Right lung (tissue), 10 donors: ENCODE measurements around the gene SLMAP. TPM values are rescaled to one million over a fixed set of nuclear protein-coding genes. Genes with fewer than 3 reads are reported as not detected.

Source experiments
- DNase-seq, 2 donors: peaks; one replicate each; pipeline ENCODE4 v3.0.0-alpha.2; 2013
- long read RNA-seq, 8 donors: transcript quantifications; one replicate each; lab custom pipeline, GENCODE V29; 2026
- polyA plus RNA-seq, 5 donors: library from polyadenylated mRNA; unstranded; fragments of 120-200 nt; gene quantifications; one replicate each; pipeline versions ENCODE4 v1.2.1 to v1.2.3, GENCODE V29; 2013; ENCODE audit warnings: inconsistent platforms in 1 of 5, low replicate concordance in 1 of 5; ENCODE audit not compliant: insufficient read length in 5 of 5, insufficient read depth in 1 of 5

The SLMAP gene
- 10 to 100 TPM; 32.6 to 57.5 (median 54.0) TPM for polyA plus RNA-seq
- long read RNA-seq, donor 1, partial matches to known transcripts = 0 of 1 reads
- long read RNA-seq, donor 1, other reads (novel, unspliced or antisense) = 0 of 1 reads
- long read RNA-seq, donor 2, partial matches to known transcripts = 0 of 2 reads
- long read RNA-seq, donor 2, other reads (novel, unspliced or antisense) = 0 of 2 reads
- long read RNA-seq, donor 3, partial matches to known transcripts = 0 of 1 reads
- long read RNA-seq, donor 3, other reads (novel, unspliced or antisense) = 0 of 1 reads
- long read RNA-seq, donor 4 = 0 reads
- long read RNA-seq, donor 5, partial matches to known transcripts = 5 of 8 reads
- long read RNA-seq, donor 5, other reads (novel, unspliced or antisense) = 0 of 8 reads
- long read RNA-seq, donor 6, partial matches to known transcripts = 8 of 11 reads
- long read RNA-seq, donor 6, other reads (novel, unspliced or antisense) = 0 of 11 reads
- long read RNA-seq, donor 7 = 0 reads
- long read RNA-seq, donor 8 = 0 reads

- peak; percentile 92 to 94 for DNase-seq
Measured at GRCh38 chr3:57755741-57756527, at the start of gene SLMAP. SLMAP (plus strand) TSS chr3:57756309; CDS start chr3:57757652, 1,343 bp downstream.

- no peak for DNase-seq
Measured at GRCh38 chr3:57706462-57706861, 49.6 kb upstream of the SLMAP start.

- no peak for DNase-seq
Measured at GRCh38 chr3:57709031-57709430, 47.1 kb upstream of the SLMAP start.

- DNase-seq = no peak
Measured at GRCh38 chr3:57709559-57709958, 46.5 kb upstream of the SLMAP start.

GRCh38 chr3:57715686-57716085 lies 40.4 kb upstream of the SLMAP start:
- DNase-seq = no peak

GRCh38 chr3:57717205-57717868 lies 38.8 kb upstream of the SLMAP start:
- no peak for DNase-seq

GRCh38 chr3:57718118-57718517 lies 38.0 kb upstream of the SLMAP start:
- no peak for DNase-seq

- peak in 1 of 2 donors; percentile 18 for DNase-seq
Measured at GRCh38 chr3:57726397-57726796, 29.7 kb upstream of the SLMAP start.

- no peak for DNase-seq
Measured at GRCh38 chr3:57727106-57727505, 29.0 kb upstream of the SLMAP start.

GRCh38 chr3:57729334-57730045 lies 26.6 kb upstream of the SLMAP start:
- no peak for DNase-seq

- no peak for DNase-seq
Measured at GRCh38 chr3:57730682-57731081, 25.4 kb upstream of the SLMAP start.

GRCh38 chr3:57731311-57731710 lies 24.8 kb upstream of the SLMAP start:
- no peak for DNase-seq

- no peak for DNase-seq
Measured at GRCh38 chr3:57733790-57734189, 22.3 kb upstream of the SLMAP start.

- no peak for DNase-seq
Measured at GRCh38 chr3:57735405-57735804, 20.7 kb upstream of the SLMAP start.

- no peak for DNase-seq
Measured at GRCh38 chr3:57737840-57738239, 18.3 kb upstream of the SLMAP start.

GRCh38 chr3:57738391-57738790 lies 17.7 kb upstream of the SLMAP start:
- DNase-seq = peak in 1 of 2 donors; percentile 36

- no peak for DNase-seq
Measured at GRCh38 chr3:57740027-57740426, 16.1 kb upstream of the SLMAP start.

- no peak for DNase-seq
Measured at GRCh38 chr3:57743496-57743895, 12.6 kb upstream of the SLMAP start.

- DNase-seq = no peak
Measured at GRCh38 chr3:57745101-57745500, 11.0 kb upstream of the SLMAP start.

GRCh38 chr3:57746156-57747010 lies 9.7 kb upstream of the SLMAP start:
- DNase-seq = no peak
